Central memory CD8-positive, alpha-beta T cell (primary cell): ENCODE measurements around the gene DOCK7.
"Not testable (repeated sequence)": the region's sequence is repeated elsewhere in the genome, so short reads cannot be mapped to it uniquely, and the experiment has no call there.

Experiments used
- ATAC-seq: fragments of 150-1000 bp; cut with Tn5 transposase; replicated peaks from 2 replicates; pipeline ENCODE4 v1.10.0; 2022; ENCODE audit warnings: mild to moderate bottlenecking, moderate FRiP score, moderate number of reproducible peaks; ENCODE audit not compliant: poor library complexity, severe bottlenecking; ENCODE audit errors: extremely low read depth
- DNase-seq, 2 donors: peaks; one replicate each; pipeline ENCODE4 v3.0.0; 2021; ENCODE audit warnings: low spot score in 2 of 2
- H3K27ac Mint-ChIP-seq: one replicate; pipeline ENCODE4 v1.8.0; 2022; ENCODE audit warnings: low read depth, mild to moderate bottlenecking, moderate library complexity, mixed read lengths
- H3K27me3 Mint-ChIP-seq: one replicate; pipeline ENCODE4 v1.8.0; 2022; ENCODE audit warnings: mixed read lengths
- H3K36me3 Mint-ChIP-seq: one replicate; pipeline ENCODE4 v1.8.0; 2022; ENCODE audit warnings: mild to moderate bottlenecking, moderate library complexity, mixed read lengths; ENCODE audit not compliant: insufficient read depth
- H3K4me1 Mint-ChIP-seq: one replicate; pipeline ENCODE4 v1.8.0; 2022; ENCODE audit warnings: mixed read lengths
- H3K4me3 Mint-ChIP-seq: one replicate; pipeline ENCODE4 v1.8.0; 2022; ENCODE audit warnings: mild to moderate bottlenecking, moderate library complexity, mixed read lengths
- H3K9me3 Mint-ChIP-seq: one replicate; pipeline ENCODE4 v1.8.0; 2022; ENCODE audit warnings: mixed read lengths

Gene DOCK7

GRCh38 chr1:62687903-62688686 is at the start of gene DOCK7:
TSS of gene DOCK7 (minus strand) at chr1:62688386. CDS start at chr1:62688264, 122 bp downstream.
- Mint-ChIP-seq H3K27ac (peak within 1 kb of the TSS; percentile 66), H3K27me3 (no peaks in the 10 kb centered on the region), H3K4me3 (peak within 1 kb of the TSS; percentile 88), H3K9me3 (no peaks in the 10 kb centered on the region), H3K36me3 (peaks cover 7% of the 10 kb centered on the region), H3K4me1 (peaks cover 30% of the 10 kb centered on the region)
- peak; percentile 75 for ATAC-seq
- peak; percentile 19 to 28 for DNase-seq

- DNase-seq (no peak), ATAC-seq (no peak)
- Mint-ChIP-seq H3K27ac (no peak overlapping the region), H3K9me3 (no peaks in the 10 kb centered on the region), H3K36me3 (peaks cover 2% of the 10 kb centered on the region), H3K4me3 (no peak overlapping the region), H3K4me1 (peaks cover 3% of the 10 kb centered on the region), H3K27me3 (peaks cover 24% of the 10 kb centered on the region)
Observed at GRCh38 chr1:62735491-62736171, 47.4 kb upstream of the DOCK7 start.

- DNase-seq, result no peak
- Mint-ChIP-seq H3K27me3 (peaks cover 17% of the 10 kb centered on the region), H3K27ac (no peak overlapping the region), H3K36me3 (no peaks in the 10 kb centered on the region), H3K9me3 (no peaks in the 10 kb centered on the region), H3K4me3 (no peak overlapping the region), H3K4me1 (no peaks in the 10 kb centered on the region)
- no peak for ATAC-seq
Observed at GRCh38 chr1:62732331-62732730, 44.1 kb upstream of the DOCK7 start.

- Mint-ChIP-seq H3K9me3 (no peaks in the 10 kb centered on the region), H3K36me3 (no peaks in the 10 kb centered on the region), H3K4me3 (no peak overlapping the region), H3K4me1 (peaks cover 5% of the 10 kb centered on the region), H3K27ac (no peak overlapping the region), H3K27me3 (peaks cover 21% of the 10 kb centered on the region)
- DNase-seq, result no peak
- no peak for ATAC-seq
Observed at GRCh38 chr1:62728963-62729362, 40.8 kb upstream of the DOCK7 start.

- ATAC-seq, result no peak
- no peak for DNase-seq
- no peak overlapping the region for H3K4me3 Mint-ChIP-seq
- H3K27ac Mint-ChIP-seq, result no peak overlapping the region
- peaks cover 5% of the 10 kb centered on the region for H3K4me1 Mint-ChIP-seq
- H3K9me3 Mint-ChIP-seq, result no peaks in the 10 kb centered on the region
- no peaks in the 10 kb centered on the region for H3K36me3 Mint-ChIP-seq
- peaks cover 21% of the 10 kb centered on the region for H3K27me3 Mint-ChIP-seq
Observed at GRCh38 chr1:62727656-62728407, 39.6 kb upstream of the DOCK7 start.

- H3K27ac Mint-ChIP-seq, result no peak overlapping the region
- peaks cover 21% of the 10 kb centered on the region for H3K27me3 Mint-ChIP-seq
Observed at GRCh38 chr1:62726011-62726442, 37.8 kb upstream of the DOCK7 start.

GRCh38 chr1:62725255-62725654 is 37.1 kb upstream of the DOCK7 start:
- no peak overlapping the region for H3K4me3 Mint-ChIP-seq

More at GRCh38 chr1:62726011-62726442, 37.8 kb upstream of the DOCK7 start:
- Mint-ChIP-seq H3K4me1 (peaks cover 5% of the 10 kb centered on the region), H3K4me3 (no peak overlapping the region), H3K9me3 (no peaks in the 10 kb centered on the region), H3K36me3 (no peaks in the 10 kb centered on the region)
- no peak for ATAC-seq
- no peak for DNase-seq

GRCh38 chr1:62724430-62724829 is 36.2 kb upstream of the DOCK7 start:
- no peak for DNase-seq
- ATAC-seq, result no peak
- Mint-ChIP-seq H3K4me3 (no peak overlapping the region), H3K27ac (no peak overlapping the region), H3K36me3 (no peaks in the 10 kb centered on the region), H3K9me3 (no peaks in the 10 kb centered on the region), H3K4me1 (peaks cover 5% of the 10 kb centered on the region), H3K27me3 (peaks cover 20% of the 10 kb centered on the region)

More at GRCh38 chr1:62725255-62725654, 37.1 kb upstream of the DOCK7 start:
- Mint-ChIP-seq H3K27me3 (peaks cover 21% of the 10 kb centered on the region), H3K36me3 (no peaks in the 10 kb centered on the region), H3K27ac (no peak overlapping the region), H3K4me1 (peaks cover 5% of the 10 kb centered on the region), H3K9me3 (no peaks in the 10 kb centered on the region)
- ATAC-seq (no peak), DNase-seq (no peak)

GRCh38 chr1:62723883-62724282 is 35.7 kb upstream of the DOCK7 start:
- Mint-ChIP-seq H3K36me3 (no peaks in the 10 kb centered on the region), H3K27me3 (peaks cover 14% of the 10 kb centered on the region), H3K4me3 (no peak overlapping the region), H3K9me3 (no peaks in the 10 kb centered on the region), H3K27ac (no peak overlapping the region), H3K4me1 (peaks cover 5% of the 10 kb centered on the region)
- ATAC-seq (no peak), DNase-seq (no peak)

- peaks cover 16% of the 10 kb centered on the region for H3K27me3 Mint-ChIP-seq
- no peak overlapping the region for H3K4me3 Mint-ChIP-seq
- no peaks in the 10 kb centered on the region for H3K36me3 Mint-ChIP-seq
- no peak overlapping the region for H3K27ac Mint-ChIP-seq
- DNase-seq (no peak), ATAC-seq (no peak)
- peaks cover 5% of the 10 kb centered on the region for H3K4me1 Mint-ChIP-seq
- H3K9me3 Mint-ChIP-seq, result no peaks in the 10 kb centered on the region
Observed at GRCh38 chr1:62722796-62723195, 34.6 kb upstream of the DOCK7 start.

- Mint-ChIP-seq H3K27me3 (peaks cover 9% of the 10 kb centered on the region), H3K4me3 (no peak overlapping the region), H3K4me1 (peaks cover 5% of the 10 kb centered on the region), H3K36me3 (no peaks in the 10 kb centered on the region), H3K9me3 (no peaks in the 10 kb centered on the region), H3K27ac (no peak overlapping the region)
- ATAC-seq (no peak), DNase-seq (no peak)
Observed at GRCh38 chr1:62720946-62721554, 32.9 kb upstream of the DOCK7 start.

- H3K27ac Mint-ChIP-seq, ATAC-seq, DNase-seq, H3K4me3 Mint-ChIP-seq, H3K36me3 Mint-ChIP-seq, H3K4me1 Mint-ChIP-seq, H3K9me3 Mint-ChIP-seq, H3K27me3 Mint-ChIP-seq: not testable (repeated sequence)
Observed at GRCh38 chr1:62718400-62718799, 30.2 kb upstream of the DOCK7 start.
